Stimulated activated CD8-positive, alpha-beta memory T cell treated with anti-CD3 and anti-CD28 coated beads, Interleukin-7, amount 100 ng/mL, for 48 hours (primary cell): ENCODE results near the gene SRPK2.
"Not testable (repeated sequence)": the region's sequence is repeated elsewhere in the genome, so short reads cannot be mapped to it uniquely, and the experiment has no call there.

Experiments
- DNase-seq, 2 donors: peaks; one replicate each; pipeline ENCODE4 v3.0.0-alpha.2; 2020; ENCODE audit warnings: low read depth in 1 of 2; ENCODE audit errors: extremely low read depth in 1 of 2

The SRPK2 gene

GRCh38 chr7:105345003-105345402 is 43.7 kb downstream of the SRPK2 start:
- DNase-seq = no peak

DNA sequence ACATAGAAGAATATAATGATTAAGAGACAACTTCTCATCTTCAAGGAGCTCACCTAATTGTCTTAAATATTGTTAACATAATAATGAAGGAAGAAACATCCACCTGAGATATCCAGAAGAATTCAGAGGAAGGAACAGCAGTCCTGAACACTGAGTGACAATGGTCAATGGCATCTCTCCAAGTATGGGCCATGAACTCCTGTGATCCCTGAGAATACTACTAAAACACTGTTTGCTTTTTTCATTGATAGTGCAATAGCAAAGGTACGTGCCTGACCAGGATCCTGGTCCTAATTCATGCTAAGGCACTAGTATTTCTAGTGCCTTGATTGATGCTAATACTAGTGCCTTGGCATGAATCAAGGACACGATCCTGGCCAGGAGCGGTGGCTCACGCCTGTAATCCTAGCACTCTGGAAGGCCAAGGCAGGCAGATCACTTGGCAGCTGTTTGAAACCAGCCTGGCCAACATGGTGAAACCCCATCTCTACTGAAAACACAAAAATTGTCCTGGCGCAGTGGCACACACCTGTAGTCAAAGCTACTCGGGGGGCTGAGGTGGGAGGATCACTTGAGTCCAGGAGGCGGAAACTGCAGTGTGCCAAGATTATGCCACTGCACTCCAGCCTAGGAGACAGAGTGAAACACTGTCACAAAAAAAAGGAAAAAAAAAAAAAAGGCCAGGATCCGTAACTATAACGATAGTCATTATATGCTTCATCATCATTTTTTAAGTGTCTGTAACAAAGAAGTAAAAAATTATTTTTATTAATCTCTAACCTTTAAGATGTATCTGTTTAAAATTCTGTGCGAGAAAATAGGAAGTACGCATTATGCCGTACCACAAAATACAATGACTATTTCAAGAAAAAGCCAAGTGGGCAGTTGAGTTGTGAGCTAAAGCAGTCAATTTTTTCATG is 49.1 kb downstream of the SRPK2 start:
- no peak for DNase-seq

- DNase-seq = no peak
Measured at GRCh38 chr7:105337529-105337928, 51.2 kb downstream of the SRPK2 start.

- no peak for DNase-seq
Measured at GRCh38 chr7:105336009-105336408, 52.7 kb downstream of the SRPK2 start.

GRCh38 chr7:105332661-105333060 is 56.1 kb downstream of the SRPK2 start:
- DNase-seq = not testable (repeated sequence)

DNA sequence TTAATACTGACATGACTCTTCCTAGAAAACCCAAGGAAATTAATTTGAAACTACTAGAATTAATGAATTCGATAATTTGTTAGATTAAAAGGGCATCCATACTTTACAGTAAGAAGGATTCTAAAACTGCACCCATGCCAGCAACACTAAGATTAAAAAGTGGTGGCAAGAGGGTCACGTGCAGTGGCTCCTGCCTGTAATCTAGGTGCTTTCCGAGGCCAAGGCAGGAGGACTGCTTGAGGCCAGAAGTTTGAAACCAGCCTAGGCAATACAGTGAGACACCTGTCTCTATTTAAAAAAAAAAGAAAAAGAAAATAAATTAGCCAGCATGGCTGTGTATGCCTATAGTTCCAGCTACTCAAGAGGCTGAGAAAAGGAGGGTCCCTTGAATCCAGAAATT is 58.2 kb downstream of the SRPK2 start:
- no peak for DNase-seq

- no peak for DNase-seq
Measured at GRCh38 chr7:105327201-105327600, 61.5 kb downstream of the SRPK2 start.

- no peak for DNase-seq
Measured at GRCh38 chr7:105325216-105325904, 63.4 kb downstream of the SRPK2 start.

DNA sequence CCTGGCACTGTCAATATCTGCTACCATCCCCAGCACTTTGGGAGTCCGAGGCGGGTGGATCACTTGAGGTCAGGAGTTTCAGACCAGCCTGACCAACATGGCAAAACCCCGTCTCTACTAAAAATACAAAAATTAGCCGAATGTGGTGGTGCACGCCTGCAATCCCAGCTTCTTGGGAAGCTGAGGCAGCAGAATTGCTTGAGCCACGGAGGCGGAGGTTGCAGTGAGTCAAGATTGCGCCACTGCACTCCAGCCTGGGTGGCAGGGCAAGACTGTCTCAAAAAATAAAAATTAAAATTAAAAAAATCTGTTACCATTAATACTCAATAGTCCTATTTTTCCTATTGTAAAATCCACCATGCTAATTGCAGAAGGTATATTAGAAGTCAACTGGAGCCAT is 64.1 kb downstream of the SRPK2 start:
- not testable (repeated sequence) for DNase-seq

DNA sequence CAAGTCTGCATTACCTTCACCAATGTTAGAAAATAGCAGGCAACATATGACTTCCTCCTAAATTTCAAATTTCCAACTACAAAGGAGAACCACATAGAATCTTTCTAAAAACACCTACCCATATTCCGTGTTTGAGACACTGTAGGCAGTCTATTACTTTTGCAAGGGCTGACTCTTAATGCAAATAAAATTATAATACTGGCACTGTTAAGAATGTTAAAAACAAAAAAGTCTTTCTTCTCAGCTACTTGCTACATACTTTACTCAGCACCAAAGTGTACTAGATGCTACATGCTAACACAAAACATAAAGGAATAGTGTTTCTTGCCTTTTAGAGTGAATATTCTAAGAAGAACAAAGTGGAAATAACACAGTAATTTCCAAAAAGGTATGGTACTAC is 65.4 kb downstream of the SRPK2 start:
- no peak for DNase-seq

DNA sequence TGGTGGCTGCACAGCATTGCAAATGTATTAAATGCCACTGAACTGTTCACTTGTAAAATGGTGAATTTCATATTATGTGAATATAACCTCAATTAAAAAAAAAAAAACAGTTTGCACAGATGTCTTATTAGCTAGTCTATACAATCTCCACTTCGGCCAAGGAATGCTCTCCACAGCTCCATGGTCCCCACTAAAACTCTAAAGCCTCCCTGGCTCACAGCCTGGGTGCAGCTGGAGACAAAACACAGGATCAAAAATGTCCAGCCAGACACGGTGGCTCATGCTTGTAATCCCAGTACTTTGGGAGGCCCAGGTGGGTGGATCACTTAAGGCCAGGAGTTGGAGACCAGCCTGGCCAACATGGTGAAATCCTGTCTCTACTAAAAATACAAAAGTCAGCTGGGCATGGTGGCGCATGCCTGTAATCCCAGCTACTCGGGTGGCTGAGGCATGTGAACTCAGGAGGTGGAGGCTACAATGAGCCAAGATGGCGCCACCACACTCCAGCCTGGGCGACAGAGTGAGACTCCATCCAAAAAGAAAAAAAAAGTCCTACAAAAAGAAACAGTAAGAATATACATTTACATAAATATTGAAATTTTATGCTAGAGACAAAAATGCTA is 66.0 kb downstream of the SRPK2 start:
- DNase-seq = no peak

- no peak for DNase-seq
Measured at GRCh38 chr7:105321754-105322455, 66.8 kb downstream of the SRPK2 start.

- DNase-seq = no peak
Measured at GRCh38 chr7:105320896-105321295, 67.8 kb downstream of the SRPK2 start.

DNA sequence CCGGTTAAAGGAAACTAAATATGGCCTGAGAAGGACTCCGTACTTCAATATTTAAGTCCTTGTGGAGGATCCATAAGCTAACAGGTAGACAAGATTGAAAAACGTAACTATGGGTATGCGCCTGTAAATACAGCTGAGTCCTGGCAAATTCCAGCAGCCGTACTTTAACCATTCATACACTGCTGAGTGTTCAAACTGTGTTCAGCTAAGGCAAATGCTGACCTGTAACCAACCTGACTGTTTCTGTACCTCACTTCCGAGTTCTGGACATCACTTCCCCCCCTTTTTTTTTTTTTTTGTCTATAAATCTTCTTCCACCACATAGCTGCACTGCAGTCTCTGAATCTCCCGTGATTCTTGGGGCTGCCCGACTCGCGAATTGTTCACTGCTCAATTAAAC is 69.1 kb downstream of the SRPK2 start:
- DNase-seq = no peak

GRCh38 chr7:105316578-105317344 is 72.0 kb downstream of the SRPK2 start:
- DNase-seq = no peak

DNA sequence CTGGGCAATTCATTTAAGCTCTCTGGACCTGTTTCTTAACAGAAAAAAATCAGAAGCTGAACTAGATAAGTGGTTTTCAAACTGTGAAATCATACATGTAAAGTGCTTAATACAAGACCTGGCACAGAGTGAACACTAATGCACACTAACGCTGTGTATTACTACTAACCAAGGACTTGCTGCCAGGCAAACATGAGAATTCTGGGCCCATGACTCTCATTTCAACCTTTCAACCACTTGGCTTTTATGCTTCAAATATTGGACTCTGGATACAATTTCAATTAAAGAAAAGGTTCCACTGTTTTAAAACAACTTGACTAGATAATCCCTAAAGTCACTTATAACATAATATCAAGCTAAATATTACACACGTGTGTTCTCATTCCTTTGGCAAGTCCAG is 73.4 kb downstream of the SRPK2 start:
- no peak for DNase-seq

DNA sequence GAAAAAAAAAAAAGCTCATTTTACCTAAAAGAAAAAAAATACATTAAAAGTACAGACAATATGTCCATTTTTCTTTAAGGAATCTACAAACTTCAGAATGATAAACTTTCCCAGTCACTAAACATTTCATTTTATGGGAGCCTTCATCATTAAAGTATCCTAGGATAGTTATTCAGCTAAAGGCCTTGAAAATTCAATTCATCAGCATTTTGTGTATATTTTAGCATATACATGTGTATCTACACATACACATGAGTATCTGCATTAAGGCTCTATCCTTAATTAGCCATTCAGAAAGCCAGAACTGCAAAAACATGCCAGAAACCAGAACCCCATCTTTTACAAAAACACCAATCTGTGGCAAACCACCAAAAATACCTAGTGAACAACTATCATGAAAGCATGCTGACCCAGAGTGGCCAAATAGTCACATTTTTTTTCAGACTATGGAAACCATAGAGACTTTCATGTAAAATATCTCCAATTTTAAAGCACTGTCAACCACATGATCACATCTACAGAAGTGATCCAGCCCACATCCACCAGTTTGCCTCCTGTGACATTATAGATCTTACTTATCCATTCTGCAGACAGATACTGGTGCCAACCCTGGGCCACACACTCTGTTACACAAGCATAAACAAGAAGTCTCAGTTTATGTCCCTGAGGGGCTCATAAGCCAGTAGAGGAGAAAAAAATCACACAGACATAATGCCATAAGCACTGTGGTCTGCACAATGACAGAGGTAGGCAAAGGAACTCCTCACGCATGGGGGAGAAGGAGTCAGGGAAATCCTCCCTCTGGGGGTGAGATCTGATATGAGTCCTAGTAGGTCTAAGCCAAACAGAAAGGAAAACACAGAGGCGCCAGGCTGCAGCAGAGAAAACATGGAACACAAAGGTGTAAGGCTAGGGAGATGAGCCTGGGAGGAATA is 79.2 kb downstream of the SRPK2 start:
- no peak for DNase-seq

- DNase-seq = no peak
Measured at GRCh38 chr7:105307163-105307672, 81.5 kb downstream of the SRPK2 start.

GRCh38 chr7:105306298-105306748 is 82.4 kb downstream of the SRPK2 start:
- no peak for DNase-seq
